GM12875 (cell line): ENCODE measurements around the gene ARID1B.

Source experiments
- H3K4me3 ChIP-seq: one replicate; pipeline ENCODE4 v1.5.1; 2011; ENCODE audit warnings: low read depth, low read length, control low read depth
- TF ChIP-seq, protein P1 (sequence below): IDR thresholded peaks from 2 replicates; pipeline ENCODE4 v1.5.1; 2011; ENCODE audit warnings: low read depth, mild to moderate bottlenecking, control low read depth, inconsistent platforms, low read length, moderate library complexity, borderline replicate concordance; ENCODE audit not compliant: insufficient read depth

Gene ARID1B

DNA sequence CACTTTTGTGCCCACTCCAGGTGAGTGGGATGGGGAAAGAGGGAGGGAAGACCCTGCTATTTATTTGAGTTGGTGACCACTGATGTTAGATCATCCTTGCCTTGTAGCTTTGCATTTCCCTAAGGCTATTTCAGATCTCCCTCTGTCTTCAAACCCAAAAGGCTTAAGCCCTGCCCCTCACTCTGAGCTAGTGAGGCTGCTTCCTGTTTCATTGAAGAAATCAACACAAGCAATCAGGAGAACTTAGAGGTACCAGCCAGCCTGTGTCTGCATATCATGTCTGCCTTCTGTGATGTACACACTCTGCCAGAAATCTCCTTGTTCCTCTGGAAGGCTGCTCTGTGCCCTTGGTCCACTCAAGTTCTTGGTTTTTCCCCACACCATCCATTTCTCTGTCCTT, 135.3 kb downstream of the ARID1B start:
- H3K4me3 ChIP-seq = no peak overlapping the region
- TF ChIP-seq, protein P1, sequence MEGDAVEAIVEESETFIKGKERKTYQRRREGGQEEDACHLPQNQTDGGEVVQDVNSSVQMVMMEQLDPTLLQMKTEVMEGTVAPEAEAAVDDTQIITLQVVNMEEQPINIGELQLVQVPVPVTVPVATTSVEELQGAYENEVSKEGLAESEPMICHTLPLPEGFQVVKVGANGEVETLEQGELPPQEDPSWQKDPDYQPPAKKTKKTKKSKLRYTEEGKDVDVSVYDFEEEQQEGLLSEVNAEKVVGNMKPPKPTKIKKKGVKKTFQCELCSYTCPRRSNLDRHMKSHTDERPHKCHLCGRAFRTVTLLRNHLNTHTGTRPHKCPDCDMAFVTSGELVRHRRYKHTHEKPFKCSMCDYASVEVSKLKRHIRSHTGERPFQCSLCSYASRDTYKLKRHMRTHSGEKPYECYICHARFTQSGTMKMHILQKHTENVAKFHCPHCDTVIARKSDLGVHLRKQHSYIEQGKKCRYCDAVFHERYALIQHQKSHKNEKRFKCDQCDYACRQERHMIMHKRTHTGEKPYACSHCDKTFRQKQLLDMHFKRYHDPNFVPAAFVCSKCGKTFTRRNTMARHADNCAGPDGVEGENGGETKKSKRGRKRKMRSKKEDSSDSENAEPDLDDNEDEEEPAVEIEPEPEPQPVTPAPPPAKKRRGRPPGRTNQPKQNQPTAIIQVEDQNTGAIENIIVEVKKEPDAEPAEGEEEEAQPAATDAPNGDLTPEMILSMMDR = no peak

DNA sequence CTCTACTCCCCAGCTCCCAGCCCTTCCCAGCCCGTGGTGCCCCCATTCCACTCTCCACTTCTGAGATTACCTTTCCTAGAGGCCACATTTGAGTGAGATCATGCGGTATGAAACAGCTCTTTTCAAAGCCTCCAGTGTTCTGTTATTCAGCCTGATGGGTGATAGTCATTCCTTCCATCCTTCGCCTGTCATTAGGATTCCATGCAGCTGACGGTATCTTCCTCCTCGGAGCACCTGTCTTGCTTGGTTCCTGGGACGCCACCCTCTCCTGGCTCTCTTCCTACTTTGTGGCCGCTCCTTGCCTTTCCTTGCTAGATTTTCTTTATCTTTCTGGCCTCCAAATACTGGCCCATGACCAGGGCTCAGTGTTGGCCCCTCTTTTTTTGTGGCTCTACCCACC, 137.0 kb downstream of the ARID1B start:
- TF ChIP-seq, protein P1 = no peak

DNA sequence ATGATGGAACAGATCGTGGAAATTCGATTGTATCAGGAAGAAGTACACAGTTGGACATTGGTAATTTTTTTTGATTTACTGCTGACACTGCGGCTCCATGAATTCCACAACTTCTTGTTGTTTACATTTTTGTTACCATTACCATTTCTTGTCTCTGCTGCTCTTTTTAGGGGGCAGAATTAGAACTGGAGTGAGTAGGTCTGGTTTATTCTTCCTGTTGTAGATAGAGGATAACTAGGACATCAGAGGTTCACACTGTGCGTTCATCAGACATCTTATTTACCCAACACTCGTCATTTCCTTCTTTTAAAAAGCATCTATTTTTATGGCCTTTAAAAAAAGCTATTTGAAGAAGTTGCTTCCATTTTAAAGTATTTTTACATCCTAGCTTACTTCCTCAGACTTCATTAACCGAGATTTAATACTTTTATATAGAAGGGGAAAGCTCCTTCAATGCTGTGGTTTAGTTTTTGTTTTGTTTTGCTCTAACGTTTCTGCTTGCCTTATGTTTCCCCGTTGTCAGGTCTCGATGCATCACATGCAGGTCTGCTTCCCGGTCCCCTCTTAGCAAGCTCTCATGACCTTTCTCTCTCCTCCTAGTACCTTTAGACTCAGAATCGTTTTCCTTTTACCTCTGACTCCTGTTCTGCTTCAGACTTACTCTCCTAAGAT, 139.1 kb downstream of the ARID1B start:
- no peak overlapping the region for H3K4me3 ChIP-seq
- TF ChIP-seq, protein P1 = no peak

More for the DNA sequence above, 137.0 kb downstream of the ARID1B start:
- no peak overlapping the region for H3K4me3 ChIP-seq

DNA sequence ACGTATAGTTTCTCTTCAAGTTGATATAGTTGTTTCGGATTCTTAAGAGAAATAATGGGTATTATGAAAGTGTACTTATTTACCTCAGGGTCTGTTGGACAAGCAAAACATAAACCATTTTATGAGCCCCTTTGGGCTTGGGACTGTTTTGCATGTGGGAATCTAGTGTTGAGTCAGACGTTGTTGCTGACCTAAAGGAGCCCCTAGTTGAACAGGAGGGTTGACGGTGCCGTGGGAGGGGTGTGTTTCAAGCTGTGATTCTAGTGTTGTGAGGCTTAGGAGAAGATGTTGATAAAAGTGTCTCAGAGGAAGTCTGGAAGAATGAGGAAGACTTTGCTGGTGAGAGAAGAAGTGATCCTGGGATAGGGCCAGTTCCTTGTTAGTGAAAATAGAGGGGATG, 140.0 kb downstream of the ARID1B start:
- TF ChIP-seq, protein P1 = no peak
- H3K4me3 ChIP-seq = no peak overlapping the region

DNA sequence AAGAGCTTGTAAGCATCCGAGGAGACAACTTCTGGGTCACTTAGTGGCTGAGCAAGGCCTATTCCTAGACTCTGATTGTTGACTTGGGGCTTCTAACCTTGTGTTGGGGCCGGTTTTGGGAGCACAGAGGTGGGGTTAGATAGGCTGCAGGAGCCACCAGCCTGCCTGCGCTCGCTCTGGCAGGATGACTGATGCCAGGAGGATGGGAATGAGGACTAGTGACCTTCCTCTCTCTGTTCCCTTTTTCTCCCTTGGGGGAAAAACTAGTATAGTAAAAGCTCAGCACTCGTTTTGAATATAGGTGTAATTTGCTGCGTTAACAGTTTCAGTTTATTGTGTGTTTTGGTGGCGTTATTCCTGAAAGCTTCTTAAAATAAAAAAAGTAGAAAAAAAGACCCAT, 141.5 kb downstream of the ARID1B start:
- TF ChIP-seq, protein P1 = no peak
- H3K4me3 ChIP-seq = no peak overlapping the region

DNA sequence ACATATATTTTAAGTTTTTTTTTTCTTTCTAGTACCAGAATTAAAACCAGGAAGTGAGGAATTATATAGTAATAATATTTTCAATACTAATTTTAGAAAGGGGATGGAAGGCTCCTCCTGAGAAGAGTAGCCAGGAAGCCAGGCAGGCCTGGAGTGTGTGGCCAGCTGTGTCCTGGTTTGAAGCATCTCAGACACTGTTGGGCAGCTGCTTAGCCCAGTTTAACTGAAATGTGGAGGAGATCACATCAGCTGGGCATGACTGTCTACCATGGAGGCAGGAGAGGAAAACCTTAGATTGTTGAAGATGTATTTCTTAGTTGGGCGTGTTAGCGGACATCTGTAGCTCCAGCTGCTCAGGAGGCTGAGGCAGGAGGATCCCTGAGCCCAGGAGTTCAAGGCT, 142.2 kb downstream of the ARID1B start:
- H3K4me3 ChIP-seq = no peak overlapping the region
- TF ChIP-seq, protein P1 = no peak

DNA sequence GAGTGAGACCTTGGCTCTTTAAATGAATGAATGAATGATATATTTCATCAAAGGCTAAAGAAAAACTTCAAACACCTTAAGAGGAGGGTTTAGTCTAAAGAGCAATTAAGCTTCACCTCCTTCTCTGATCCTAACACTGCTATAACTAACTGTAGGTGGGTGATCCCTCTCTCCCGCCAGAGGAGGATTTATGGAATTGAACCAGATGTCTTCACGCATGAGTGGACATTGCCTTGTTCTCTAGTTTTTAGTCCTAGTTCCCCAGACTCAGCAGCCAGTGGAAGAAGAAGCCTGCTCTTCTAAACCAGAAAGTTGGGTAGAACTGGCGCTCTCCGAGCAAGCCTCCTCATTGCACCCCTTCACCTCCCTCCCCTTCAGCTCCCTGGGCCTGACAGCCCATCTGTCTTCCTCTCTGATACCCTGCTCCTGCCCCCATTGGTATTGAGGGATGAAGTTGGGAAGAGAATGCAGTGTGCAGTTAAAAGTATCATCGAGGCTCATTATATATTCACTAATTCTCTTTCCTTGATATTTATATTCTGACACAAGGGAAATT, 142.7 kb downstream of the ARID1B start:
- TF ChIP-seq, protein P1 = no peak
- no peak overlapping the region for H3K4me3 ChIP-seq
